ENCODE measurements around the gene PRM3. TPM values are rescaled to one million over a fixed set of nuclear protein-coding genes. Genes with fewer than 3 reads are reported as not detected.

The PRM3 gene
- total and polyA plus RNA-seq, 2 of the 8 experiments (the other 6 are each of a cell fraction or from before 2014, with no cell fraction given), result not detected

DNA sequence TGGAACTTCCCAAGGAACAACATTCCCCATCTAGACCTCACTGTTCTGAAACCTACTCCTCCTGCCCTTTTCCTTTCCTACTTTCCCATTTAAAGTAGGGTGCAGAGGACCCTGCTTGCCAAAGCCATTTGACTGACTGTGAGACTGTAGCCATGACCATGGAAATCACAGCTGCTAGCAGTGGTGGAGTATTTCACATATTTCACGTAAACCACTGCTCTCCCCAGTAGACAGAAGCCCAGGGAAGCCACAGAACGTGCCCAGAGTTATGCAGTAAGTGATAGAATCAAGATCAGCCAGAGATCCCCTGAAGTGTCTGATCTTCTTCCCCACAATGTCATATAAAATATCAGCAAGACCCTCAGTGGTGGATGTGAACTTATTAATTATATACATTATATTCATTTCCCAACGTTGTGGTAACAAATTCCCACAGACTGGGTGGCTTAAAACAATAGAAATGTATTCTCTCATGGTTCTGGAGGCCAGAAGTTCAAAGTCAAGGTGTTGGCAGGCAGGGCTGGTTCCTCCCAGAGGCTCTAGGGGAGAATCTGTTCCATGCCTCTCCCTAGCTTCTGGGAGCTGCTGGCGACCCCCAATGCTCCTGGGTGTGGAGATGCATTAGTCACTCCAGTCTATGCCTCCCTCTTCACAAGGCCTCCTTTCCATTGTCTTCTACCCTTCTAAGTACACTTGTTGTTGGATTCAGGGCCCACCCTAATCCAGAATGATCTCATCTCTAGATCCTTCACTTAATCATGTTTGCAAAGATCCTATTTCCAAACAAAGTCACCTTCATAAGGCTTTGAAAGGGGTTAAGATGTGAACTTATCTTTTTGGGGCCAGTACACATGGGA lies 28.4 kb upstream of the PRM3 start (continued):
- TF ChIP-seq EZH2 (IDR thresholded peaks at IDR 0.05; ENCODE audit: low read depth, low read length, severe bottlenecking) (no peak), JUND (IDR thresholded peaks at IDR 0.05; ENCODE audit: low read length) (no peak), POLR2A (IDR thresholded peaks at IDR 0.05; ENCODE audit: control extremely low read depth in 1 of 2, low read depth in 2 of 2, low read length in 2 of 2) (no peak), RXRA (IDR thresholded peaks at IDR 0.05; ENCODE audit: insufficient read depth, low read depth, low read length) (no peak), ZNF274 (IDR thresholded peaks at IDR 0.05; ENCODE audit: borderline replicate concordance, extremely low read depth, low read length) (no peak), HDAC2 (IDR thresholded peaks at IDR 0.05; ENCODE audit: borderline replicate concordance in 1 of 2, low read depth in 2 of 2, low read length in 2 of 2) (no peak)
